RKO (cell line): Measurements from ENCODE around the gene TMEM169.
"Not testable (repeated sequence)": the region's sequence is repeated elsewhere in the genome, so short reads cannot be mapped to it uniquely, and the experiment has no call there.

ENCODE experiments used
- DNase-seq: peaks from one replicate; pipeline ENCODE4 v3.0.0-alpha.2; 2016; ENCODE audit warnings: low spot score

Gene TMEM169

DNA sequence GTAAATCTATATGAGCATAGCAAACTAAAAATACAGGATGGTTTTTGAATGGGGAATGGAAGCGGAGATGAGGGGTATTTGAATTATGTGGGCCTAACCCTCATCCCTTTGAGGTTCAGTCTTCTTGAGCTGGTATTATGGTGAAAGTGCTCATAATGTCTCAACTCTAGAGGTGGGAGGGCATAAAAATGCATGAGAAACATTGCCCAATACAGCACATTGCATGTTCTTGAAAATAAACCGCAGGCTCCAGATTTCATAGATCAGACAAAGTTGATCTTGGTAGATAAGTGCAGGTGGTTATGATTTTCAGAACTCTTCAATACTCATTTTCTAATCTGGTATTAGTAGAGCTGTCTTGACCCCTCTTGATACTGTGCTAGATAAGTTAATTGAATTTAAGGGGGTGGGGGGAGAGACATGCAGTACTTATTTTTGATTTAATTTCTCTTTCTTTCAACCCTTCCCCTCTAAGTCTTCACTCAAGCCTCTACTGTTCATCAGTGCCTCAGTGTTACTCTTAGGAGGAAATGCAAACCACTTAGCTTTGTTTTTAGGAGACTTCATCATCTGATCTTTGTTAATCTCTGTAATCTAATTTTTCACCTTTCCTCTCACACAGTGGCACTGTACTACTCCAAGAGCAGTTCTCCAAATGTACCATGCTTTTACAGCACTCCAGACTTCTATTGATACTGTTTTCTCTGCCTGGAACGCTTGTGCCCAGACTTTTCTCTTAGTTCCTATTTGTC lies 49.6 kb downstream of the TMEM169 start:
- DNase-seq = no peak

DNA sequence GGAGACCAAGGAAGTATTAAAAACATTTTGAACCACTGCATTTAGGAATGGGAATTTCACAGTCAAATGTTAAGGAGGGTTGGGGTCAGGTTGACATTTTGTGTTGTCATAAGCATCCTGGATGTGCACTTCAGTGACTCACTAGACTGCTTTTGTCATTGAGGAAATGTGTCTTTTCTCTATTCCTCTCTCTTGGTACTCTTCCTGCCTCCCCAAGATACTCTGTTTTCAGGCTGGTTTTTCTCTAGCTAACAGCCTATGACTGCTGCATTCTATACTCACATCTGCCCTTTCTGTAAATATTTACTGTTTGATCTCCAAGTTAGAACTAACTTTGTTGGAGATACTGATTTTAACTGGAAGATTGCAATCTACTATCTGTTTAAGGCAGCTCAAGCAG lies 50.9 kb downstream of the TMEM169 start:
- DNase-seq = no peak

DNA sequence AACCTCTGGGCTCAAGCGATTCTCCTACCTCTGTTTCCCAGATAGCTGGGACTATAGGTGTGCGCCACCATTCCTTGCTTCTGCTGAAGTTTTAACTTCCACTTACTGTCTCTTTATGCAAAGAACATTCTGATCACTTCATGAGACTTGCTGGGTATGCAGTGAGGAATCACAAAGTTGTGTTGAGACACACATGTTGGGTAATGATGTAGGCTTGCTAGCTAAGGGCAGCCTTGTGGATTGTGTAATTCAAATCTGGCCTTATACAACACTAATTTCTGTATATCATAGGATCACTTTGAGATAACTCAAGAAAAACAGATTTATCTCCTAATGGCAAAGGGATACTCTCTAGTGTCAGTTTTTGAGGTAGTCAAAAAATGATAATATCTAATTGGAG lies 51.7 kb downstream of the TMEM169 start:
- no peak for DNase-seq

DNA sequence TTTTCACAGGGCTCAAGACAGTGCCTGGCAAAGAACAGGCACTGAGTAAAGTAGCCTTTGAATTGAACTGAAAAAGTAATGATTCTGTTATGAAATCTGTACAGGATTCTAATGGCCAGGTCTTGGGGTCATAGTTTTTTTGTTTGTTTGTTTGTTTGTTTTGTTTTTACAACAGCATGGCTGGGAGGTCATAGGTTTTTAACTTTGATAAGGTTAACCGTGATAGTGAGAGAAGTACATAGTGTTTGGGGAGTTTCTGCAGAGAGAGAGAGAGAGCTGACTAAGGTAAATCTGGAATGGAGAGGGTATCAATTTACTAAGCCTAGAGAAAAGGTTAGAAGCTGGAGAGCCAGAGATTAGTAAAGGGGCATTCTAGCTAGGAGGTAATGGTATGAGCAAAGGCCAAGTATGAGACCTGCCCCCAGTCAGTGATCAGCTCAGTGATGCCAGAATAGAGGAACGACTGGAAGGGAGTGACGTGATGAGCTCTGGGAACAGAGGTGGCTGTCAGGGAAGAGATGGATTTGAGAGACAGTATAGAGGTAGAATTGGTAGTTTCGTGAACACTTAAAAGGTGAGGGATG lies 53.3 kb downstream of the TMEM169 start:
- DNase-seq = no peak

DNA sequence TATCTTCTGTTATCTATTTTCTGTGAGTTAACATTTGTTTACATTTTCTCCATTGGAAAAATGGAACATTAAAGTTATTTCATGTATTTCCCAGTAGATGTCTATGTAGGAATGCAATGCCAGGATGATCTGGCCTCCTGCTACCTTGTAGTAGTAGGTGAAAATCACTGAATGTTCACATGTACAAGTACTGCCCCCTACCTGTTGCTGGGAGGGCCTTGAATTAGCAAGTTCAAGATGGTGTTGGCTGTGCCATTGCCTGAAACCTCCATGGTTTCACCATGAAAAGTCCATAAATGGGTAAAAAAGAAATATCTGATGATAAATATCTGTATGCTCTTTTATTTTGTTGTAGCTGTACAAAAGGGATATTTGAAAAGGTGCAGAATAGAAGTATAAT lies 58.2 kb downstream of the TMEM169 start:
- DNase-seq = no peak

DNA sequence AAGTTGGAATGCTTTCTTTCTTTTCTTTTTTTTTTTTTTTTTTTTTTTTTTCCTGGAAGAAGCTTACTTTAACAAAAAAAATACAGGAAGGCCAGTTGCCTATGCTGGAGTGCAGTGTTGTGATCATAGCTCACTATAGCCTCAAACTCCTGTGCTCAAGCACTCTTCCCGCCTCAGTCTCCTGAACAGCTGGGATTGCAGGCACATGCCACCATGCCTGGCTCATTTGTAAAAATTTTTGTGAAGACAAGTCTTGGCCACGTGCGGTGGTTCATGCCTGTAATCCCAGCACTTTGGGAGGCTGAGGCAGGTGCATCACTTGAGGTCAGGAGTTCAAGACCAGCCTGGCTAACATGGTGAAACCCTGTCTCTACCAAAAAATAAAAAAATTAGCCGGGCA lies 59.8 kb downstream of the TMEM169 start:
- DNase-seq = not testable (repeated sequence)

DNA sequence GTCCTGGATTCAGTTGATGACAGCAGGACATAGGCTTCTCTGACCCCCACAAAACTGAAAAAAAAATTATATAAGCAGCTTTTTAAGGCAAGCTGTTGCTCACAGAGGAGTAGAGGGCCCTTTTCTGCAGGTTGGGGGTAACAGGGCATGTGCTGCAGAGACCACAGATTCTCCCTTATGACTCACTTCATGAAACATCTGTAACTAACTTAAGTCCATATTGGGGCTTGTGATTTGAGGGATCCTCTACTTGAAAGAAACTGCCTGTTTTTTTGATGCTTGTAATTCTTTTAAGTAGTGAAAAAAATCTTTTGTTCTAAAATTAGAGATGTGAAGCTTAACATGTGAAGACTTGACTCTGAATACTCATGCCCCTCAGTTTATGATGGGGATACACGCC lies 60.8 kb downstream of the TMEM169 start:
- DNase-seq = peak; percentile 31

DNA sequence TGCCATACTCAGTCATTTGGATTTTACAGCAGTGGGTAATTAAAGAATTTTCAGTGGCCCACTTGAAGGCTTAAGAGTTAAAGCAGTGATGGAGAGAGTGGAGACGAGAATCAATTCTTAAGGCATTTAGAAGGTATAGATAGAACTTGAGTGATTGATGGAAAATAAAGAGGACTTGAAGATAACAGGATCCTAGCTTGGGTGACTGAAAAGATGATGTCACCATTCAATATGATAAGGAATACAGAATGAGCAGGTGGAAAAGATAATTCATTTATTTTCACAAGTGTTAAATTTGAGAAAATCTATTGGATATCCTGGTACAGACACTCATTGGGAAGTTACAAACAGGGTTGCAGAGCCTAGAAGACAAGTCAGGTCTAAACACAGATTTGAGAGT lies 62.7 kb downstream of the TMEM169 start:
- DNase-seq = no peak

DNA sequence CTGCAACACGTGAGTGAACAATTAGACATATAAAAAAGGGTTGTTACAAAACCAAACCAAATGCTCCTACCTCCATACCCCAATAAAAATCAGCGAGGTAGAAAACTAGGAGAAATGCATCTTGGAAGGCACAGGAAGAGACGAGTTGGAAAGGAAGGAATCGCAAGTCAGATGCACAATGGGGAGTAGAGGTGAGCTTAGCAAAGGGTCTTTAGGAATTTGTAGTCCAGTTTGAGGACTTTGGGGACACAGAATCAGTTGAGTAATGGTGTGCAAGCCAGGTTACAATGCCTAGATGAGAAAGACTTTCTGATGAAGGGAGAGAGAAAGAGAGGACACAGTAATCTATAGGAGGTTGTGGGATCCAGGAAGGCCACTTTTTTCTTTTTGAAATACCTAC lies 63.1 kb downstream of the TMEM169 start:
- no peak for DNase-seq

DNA sequence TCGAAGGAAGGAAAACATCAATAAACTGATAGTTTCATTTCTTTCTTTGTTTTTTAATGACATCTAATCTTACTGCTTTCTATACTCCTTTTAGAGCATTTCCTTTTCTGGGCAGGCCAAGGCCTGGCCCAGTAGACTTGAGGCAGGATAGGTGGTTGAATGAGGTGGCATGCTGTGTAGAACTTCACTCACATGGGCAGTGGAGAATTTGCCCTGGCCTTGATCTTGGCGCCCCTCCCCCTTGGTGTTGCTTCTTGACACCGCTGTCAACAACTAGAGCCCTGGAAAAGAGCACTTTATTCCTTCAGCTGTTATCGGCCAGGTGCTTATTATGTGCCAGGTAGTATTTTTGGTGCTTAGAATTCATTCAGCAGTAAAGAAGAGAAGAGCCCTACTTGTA lies 64.9 kb downstream of the TMEM169 start:
- DNase-seq = no peak

DNA sequence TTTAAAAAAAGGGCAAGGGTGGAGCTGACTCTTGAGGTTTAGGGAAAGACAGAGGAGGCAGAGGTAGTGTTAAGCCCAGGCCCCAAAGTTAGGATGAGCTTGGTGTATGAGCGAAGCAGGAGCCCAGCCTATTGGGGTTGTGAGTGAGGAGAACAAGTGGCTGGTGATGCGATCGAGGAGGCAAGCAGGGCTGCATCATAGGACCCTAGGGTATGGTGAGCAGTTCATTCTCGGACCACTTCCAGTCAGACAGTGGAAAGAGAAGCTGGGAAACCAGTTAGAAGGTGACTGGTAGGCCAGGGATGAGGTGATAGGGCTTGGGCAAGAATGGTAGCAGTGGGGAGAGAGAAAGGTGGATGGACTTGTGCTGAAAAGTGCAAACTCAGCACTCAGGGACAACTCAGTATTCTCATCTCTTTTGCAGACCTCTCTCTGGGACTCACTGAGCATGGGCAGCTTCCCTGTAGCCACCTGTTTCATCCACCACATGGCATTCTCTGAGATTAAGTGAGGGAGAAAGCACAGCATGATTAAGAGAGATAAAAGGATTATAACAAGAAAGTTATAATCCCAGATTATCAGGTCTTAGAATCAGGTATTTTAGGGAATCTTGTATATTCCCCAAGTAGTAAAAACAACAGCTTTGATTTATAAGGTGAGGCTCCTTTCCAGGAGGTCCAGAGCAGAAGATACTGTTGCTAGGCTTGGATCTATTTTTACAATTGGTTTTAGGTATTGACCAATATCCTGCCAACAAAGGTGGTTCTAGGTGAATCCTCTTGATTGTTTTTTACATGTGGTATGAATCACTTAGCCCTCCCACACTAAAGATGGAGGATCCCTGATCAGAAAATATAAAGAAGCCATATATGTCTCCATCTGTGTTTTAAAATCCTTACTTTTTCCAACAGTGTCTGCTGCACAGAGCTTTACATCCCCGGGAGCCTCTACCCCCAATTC lies 65.7 kb downstream of the TMEM169 start:
- no peak for DNase-seq

DNA sequence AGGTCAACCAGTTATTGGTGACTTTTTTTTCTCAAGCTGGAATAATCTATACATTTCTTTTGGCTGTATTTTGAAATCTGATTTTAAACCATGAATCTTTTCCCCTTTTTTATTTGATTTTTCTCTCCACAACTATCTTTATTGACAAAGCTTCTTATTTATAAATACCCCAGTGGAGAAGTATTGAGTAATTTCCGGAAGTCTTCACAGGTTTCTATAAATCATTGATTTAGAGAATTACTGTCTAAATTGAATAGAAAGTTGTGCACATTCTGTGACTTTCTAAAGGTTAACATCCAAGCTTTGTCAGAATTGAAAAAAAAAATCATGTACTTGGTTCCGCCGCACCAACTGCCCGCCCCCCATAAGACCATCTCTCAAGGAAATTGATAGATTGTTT lies 67.3 kb downstream of the TMEM169 start:
- DNase-seq = no peak

DNA sequence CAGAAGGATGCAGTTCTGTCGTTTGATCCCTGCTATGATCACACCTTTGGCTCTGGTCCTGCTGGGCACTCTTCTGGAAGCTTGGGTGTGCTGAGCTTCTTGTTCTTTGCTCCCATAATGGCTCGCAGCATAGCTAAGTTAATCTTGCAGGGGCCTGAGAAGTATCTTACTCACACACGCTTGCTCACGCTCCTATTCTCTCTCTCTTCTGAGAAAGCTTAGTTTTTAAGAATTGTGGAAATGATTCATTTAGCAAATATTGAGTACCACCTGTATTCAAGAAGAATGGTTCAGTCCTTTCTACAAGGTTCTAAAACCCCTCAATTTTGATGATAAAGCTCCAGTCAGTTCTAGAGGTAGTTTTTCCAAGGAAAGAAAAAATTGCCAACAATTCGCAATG lies 68.0 kb downstream of the TMEM169 start:
- DNase-seq = peak; percentile 40

DNA sequence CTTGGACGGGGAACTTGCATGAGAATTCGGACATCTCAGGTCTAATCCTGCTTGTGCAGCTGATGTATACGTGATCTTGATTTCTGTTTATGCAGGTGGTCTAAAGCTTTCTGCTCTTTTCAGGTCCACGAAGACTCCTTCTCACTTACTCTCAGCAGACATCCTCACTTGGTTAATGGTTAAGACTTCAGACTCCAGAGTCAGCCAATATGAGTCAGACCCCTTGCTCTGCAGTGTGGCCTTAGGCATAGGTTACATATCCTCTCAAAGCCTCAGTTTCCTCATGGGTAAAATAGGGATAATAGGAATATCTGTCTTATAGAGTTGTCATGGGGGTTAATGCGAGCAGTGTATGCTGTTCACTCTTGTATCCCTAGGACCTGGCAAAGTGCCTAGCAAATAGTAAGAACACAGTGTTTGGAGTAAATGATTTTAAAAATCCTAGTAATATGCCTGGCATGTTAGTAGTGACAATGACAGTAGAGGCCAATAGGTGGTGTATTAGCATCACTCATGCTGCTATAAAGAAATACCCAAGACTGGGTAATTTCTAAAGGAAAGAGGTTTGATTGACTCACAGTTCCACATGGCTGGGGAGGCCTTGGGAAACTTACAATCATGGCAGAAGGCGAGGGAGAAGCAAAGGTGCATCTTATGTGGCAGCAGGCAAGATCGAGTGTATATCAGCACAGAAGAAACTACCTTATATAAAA lies 69.8 kb downstream of the TMEM169 start:
- peak; percentile 48 for DNase-seq
